GM12874 (cell line): ENCODE measurements around the gene GNPTAB.

ENCODE experiments used
- TF ChIP-seq, protein P1 (sequence below): IDR thresholded peaks from 2 replicates; pipeline ENCODE4 v1.5.1; 2011; ENCODE audit warnings: low read depth, mild to moderate bottlenecking, control low read depth, low read length, moderate library complexity; ENCODE audit not compliant: insufficient read depth

The GNPTAB gene

DNA sequence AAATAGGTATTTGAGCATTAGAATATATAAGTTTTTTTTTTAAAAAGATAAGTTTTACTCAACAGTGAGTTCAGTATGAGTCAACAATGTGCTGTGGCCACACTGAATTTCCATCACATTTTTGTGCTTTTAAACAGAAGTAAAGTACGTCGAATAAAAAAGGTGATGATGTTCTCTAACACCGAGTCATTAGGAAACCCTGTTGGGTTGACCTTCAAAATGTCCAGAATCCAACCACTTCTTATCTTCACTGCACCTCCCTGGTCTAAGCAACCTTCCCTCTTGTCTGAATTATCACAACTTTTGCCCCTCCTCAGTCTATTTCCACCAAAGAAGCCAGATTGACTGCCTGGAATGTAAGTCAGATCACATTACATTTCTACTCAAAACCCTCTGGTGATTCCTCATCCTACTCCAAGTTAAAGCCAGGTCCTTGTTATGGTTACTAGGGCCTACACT, 48.5 kb downstream of the GNPTAB start:
- TF ChIP-seq, protein P1, sequence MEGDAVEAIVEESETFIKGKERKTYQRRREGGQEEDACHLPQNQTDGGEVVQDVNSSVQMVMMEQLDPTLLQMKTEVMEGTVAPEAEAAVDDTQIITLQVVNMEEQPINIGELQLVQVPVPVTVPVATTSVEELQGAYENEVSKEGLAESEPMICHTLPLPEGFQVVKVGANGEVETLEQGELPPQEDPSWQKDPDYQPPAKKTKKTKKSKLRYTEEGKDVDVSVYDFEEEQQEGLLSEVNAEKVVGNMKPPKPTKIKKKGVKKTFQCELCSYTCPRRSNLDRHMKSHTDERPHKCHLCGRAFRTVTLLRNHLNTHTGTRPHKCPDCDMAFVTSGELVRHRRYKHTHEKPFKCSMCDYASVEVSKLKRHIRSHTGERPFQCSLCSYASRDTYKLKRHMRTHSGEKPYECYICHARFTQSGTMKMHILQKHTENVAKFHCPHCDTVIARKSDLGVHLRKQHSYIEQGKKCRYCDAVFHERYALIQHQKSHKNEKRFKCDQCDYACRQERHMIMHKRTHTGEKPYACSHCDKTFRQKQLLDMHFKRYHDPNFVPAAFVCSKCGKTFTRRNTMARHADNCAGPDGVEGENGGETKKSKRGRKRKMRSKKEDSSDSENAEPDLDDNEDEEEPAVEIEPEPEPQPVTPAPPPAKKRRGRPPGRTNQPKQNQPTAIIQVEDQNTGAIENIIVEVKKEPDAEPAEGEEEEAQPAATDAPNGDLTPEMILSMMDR = no peak

DNA sequence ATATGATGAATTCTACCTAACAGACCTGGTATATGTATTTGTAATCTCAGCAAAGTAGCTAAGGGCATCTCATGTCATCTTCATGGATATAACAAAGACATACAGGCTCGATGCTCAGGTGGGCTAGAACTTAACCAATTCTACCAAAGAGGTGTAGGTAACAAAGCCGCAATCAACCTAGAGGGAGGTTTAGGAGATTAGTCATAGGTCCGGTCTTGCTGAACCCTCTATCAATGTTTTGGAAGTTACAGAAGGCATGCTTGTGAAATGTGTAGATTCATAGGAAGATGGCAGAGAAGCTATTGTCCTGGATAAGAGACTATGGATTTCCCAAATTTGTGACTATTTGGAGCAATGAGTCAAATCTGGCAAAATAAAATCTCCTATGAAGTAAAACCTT, 48.9 kb downstream of the GNPTAB start:
- TF ChIP-seq, protein P1 = no peak

DNA sequence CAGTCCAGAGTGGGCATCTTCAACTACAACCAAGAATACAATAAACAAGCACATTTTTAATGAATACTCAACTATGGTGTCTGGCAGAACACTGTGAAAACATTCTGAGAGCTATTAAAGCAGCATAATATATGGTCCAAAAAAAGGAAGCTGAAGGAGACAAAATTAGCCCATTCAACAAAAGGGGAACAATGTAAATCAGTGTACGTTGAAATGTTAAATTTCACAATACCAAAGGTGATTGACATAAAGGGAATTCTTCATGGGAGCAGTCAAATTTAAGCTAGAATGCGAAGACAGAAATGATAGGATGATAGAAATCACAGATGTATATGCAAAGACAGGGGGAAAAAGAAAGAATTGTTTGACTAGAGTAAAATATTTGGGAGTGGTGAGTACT, 50.2 kb downstream of the GNPTAB start:
- TF ChIP-seq, protein P1 = no peak

DNA sequence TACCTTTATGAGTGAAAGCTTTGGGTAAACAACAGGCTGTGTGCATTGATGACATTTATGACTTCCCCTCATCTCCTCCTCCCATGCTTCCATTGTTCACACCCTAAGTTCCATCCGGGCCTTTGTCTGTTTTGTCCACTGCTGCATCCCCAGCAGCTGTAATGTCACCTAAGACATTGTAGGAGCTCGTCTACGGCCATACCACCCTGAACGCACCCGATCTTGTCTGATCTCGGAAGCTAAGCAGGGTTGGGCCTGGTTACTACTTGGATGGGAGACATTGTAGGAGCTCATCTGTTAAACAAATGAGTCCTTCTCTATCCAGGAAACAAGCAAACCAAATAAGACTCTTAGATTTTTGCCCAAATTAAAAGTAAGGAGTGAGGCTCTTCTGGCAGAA, 51.1 kb downstream of the GNPTAB start:
- TF ChIP-seq, protein P1 = no peak

DNA sequence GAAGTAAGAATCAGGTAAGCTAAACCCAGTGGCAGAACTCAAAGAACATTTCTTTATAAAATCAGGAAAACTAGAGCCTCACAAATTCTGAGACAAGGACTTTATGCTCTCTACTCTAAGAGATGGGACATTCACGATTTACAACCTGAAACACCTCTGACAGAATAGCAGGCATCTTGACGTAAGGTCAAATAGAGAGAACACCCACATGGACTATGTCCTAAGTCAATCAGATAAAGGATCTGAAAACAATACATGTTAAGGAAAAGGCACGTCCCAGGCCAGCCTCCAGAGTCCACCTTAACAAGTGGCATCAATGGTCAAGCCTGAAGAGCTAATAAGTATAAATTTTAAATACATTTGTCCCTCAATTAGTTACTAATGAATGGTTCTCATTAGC, 51.6 kb downstream of the GNPTAB start:
- TF ChIP-seq, protein P1 = no peak

DNA sequence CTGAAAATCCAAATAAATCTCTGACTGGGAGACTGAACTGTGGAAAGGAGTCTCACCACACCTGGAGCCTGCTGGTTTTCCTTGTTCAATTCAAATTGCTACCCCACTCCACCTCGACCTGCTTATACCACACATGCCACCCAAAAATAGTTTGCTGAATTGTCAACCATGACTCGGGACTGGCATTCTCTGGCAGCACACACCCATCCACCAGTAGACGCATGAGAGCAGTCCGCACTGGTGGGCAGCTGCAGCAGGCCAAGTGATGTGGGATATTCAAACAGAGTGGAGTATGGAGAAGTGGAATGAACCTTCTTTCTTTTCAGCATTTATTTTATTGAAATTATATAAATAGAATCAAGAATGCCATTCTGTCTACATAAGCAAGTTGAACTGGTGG, 52.8 kb downstream of the GNPTAB start:
- TF ChIP-seq, protein P1 = no peak

DNA sequence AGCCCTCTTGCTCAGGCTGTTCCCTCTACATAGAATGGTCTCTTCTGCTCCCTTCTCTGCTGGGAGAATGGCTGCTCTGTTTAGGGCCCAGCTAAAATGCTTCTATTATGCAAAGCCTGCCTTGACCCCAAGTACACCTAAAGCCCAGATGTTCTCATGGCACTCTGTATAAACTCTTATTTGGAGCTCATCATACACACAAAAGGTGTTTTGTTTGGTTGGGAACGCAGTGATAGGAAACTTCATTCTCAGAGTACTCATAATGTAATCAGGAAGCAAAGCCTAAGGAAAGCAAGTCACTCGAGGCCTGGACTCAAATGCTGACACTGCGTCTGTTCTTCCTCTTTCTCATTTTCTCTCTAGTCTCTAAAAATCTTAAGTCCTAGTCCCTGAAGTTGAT, 53.3 kb downstream of the GNPTAB start:
- TF ChIP-seq, protein P1 = no peak

DNA sequence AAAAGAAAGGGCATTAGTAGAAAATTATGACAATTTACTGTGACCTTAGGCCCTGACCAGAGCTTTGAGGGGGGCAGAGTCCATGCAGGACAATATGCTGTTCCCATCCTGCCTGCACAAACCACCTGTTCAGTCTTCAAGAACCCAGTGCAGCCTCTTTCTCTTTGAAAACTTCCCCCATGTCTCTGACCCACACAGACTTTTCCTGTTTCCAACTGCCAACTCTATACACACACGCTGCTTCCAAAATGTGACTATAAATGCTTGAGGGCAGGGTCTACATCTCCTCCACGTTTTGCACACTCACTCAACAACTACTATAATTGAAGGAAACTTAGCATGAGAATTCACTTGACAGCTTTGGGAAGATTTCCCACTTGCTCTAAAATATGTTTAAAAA, 54.9 kb downstream of the GNPTAB start:
- TF ChIP-seq, protein P1 = no peak
